GM19395 (cell line): ENCODE results near the gene TPO.
"Not testable (repeated sequence)": the region's sequence is repeated elsewhere in the genome, so short reads cannot be mapped to it uniquely, and the experiment has no call there.

Experiments used
- ATAC-seq: cut with Tn5 transposase; IDR thresholded peaks from one replicate; pipeline ENCODE4 v1.9.1; 2021; ENCODE audit warnings: mild to moderate bottlenecking, moderate library complexity; ENCODE audit not compliant: unreplicated experiment

The TPO gene

DNA sequence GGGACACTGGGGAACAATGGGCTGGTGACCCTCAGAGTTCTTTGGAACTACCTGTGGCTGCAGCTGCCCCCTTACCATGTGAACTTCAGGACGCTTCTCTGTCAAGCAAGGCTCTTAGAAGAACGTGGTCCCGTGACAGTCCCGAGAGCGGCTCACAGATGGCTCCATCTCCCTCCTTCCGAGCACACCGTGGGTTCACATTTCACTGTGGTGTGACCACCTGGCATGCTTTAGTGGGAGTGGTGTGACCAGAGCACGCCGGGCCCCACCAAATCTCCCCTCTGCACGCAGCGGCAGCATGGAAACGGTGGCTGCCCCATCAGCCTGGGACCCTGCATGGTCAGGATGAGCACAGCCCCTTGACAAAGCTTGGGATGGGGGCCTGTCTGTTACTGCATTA, 9.7 kb upstream of the TPO start:
- no peak for ATAC-seq

DNA sequence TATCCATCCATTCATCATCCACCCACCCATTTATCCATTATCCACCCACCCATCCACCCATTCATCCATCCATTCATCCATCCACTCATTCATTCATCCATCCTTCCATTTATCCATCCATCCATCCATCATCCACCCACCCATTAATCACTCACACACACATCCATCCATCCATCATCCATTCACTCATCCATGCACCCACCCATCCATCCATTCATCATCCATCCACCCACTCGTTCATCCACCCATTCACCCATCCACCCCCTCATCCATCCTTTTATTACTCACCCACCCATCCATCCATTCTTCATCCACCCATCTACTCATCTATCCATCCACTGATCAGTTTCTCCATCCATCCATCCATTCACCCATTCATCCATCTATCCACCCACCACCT, 8.1 kb upstream of the TPO start:
- ATAC-seq, result no peak

DNA sequence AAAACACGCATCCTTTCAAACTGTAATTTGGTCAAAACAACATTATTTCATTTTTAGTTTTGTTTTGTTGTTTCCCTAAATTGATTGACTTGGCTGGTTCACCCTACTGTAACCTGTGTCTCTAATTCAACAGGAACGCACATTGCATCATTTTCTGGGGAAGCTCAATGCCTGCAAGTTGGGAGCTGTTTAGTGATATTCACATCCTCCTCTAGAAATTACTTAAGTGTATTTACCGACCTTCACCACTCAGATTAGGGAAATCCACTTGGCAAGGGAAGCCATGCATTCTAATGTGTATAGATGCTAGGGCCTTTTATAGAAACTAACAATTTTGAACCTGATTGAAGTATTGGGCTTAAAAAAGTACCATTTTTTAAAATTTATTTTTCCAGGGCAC, 7.3 kb upstream of the TPO start:
- no peak for ATAC-seq

DNA sequence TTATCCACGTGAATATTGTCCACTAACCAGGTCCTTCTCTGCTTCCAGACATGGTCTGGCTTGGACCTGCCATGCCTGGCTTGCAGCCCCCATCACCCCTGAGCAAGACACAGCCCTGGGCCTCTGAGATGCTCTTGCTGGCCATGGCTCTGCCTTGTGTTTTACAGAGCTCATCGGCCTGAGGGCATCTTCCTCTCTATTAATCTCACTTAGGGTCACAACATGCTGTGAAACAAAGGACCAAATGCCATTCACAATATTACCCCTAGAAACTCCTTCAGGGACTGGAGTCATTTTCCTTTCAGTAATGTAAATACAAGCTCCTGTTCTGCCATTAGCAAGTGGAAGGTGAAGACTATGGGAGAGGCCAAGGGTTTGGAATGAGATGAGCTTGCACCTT, 6.8 kb upstream of the TPO start:
- ATAC-seq, result no peak

DNA sequence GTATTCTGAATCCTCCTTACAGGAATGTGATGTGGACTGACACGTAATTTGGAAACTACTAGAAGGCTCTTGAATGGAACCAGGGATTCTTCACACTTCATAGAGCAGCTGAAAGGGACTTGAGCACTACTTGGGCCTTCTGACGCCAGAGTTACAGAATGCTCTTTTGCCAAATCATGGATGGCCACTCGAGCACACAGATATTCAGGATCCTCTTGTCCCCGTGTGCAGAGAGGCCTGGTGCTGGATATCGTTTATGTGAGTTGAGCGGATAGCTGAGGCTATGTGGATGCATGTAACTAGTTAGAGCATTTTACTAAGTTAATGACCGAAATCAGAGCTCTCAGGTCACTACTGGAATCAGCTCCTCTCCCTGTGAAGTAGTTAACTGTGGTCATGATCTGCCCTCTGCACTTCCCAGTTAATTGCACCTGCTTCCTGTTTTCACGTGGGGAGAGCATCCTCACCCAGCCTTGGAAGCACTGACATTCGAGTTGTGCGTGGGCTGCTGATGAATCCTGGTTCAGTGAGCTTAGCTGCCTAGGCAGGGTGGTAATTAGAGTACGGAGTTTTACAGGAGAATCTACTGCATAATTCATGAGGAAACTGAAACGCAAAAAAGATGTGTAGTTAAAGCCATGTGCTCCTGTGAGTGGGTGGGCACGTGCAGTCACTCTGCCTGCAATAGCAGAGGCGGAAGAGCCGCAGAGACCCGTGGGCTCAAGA, 5.2 kb upstream of the TPO start:
- no peak for ATAC-seq

DNA sequence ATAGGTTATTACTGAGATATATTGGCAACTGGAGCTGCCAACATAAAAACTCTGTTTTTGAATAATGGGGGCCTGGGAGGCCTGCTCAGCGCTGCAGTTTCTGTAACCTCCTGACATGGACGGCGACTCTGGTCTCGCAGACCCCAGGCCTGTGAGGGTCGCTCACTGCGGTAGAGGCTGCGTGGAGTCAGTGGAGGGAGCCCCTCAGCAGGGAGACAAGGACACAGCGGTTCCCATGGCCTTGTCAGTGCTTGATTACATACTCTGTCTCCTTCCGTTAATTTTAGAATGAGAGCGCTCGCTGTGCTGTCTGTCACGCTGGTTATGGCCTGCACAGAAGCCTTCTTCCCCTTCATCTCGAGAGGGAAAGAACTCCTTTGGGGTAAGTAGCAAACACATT, 858 bp downstream of the TPO start:
- ATAC-seq, result no peak

DNA sequence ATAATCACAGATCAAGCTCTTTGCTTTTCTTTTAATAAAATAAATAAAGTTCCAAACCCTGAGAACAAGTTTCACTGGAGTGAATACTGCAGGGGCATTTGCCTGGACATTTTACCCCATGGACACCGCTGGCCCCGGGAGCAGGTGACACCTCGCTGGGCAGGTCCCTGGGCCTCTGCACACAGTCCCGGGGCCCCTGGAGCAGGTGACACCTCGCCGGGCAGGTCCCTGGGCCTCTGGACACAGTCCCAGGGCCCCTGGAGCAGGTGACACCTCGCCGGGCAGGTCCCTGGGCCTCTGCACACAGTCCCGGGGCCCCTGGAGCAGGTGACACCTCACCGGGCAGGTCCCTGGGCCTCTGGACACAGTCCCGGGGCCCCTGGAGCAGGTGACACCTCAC, 1.6 kb downstream of the TPO start:
- not testable (repeated sequence) for ATAC-seq

DNA sequence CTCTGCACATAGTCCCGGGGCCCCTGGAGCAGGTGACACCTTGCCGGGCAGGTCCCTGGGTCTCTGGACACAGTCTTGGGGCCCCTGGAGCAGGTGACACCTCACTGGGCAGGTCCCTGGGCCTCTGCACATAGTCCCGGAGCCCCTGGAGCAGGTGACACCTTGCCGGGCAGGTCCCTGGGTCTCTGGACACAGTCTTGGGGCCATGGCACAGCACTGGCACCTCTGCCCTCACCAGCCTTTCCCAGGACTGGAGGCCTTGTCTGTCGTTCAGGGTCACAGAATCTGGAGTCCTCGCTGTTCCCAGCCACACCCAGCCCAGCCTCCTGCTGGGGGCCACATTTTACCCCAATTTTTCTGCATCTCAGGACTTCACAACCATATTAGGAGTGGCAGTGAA, 2.2 kb downstream of the TPO start:
- no peak for ATAC-seq

DNA sequence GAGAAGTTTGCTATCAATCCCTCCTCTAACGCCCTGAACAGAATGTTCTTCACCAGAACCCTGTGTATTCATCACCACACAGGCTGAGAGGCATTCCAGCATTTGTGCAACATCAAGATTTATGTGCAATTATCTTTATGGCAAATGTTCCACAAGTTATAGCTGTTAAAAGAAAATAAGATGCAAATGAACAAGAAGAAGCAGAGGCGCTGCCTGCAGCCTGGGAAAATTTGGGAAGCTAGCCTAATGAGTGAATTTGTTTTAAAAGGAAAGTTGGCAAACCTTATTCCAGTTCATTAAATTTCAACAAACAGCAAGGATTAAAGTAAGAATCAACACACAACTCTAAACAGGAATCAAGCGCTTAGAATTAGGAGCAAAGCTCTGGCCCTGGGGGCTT, 5.3 kb downstream of the TPO start:
- no peak for ATAC-seq

DNA sequence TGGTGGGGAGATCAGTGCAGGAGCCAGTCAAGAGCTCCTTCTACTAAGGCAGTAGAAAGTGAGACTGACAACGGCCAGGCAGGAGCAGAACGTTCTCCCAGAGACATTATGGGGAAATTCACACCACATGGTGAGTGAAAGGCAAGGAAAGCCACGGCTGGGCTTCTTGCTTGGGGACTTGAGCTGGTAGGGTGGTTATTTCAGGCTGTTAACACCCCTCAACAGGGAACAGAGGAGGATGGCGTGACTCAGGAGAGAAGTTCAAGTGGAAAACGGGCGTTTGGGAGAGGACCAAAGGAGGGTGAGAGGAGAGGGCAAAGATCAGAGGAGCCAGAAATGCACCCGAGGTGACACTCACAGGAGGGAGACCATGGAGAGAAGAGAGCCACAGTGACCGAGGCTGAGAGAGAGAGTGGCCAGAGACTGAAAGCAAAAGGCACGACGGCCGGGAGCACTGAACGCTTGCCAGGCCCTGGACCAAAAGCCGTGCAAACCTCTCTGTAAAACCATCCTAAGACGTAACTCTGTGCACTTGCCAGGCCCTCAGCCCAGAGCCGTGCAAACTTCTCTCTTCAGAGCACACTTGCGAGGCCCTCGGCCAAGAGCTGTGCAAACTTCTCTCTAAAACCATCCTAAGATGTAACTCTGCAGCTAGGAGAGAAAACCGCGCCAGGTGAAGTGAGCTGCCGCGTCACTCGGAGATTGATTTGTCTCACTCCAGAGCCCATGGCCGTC, 7.7 kb downstream of the TPO start:
- no peak for ATAC-seq

DNA sequence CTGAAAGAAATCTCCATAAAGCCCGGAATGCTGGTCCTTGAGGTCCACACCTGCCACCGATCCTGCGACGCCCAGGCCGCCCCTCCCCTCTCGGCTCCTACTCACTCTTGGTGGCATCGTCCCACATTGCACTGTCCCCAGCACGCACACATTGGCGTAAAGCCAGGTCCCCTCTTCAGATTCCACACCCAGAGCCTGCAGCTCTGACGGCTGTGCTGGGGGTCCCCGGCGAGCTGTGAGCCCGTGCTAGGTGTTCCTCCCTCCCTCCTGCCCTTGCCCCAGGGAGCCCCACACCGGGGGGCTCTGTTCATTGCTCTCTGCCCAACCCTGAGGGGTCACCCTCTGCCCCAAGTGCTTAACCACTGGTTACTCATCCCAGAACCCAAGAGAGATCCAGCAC, 8.5 kb downstream of the TPO start:
- no peak for ATAC-seq

DNA sequence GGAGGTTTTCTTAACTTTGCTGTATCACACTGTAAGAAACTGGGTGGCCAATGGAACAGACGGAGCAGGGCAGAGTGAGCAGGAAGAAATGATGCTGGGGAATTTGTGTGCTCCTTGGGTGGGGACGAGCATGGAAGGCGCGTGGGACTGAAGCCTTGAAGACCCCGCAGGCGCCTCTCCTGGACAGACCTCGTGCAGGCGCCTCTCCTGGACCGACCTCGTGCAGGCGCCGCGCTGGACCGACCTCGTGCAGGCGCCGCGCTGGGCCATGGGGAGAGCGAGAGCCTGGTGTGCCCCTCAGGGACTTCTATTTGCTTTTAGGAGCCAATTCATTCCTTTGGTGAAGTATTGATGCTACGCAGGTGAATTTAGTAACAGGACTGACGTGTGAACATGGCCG, 8.9 kb downstream of the TPO start:
- ATAC-seq, result no peak

DNA sequence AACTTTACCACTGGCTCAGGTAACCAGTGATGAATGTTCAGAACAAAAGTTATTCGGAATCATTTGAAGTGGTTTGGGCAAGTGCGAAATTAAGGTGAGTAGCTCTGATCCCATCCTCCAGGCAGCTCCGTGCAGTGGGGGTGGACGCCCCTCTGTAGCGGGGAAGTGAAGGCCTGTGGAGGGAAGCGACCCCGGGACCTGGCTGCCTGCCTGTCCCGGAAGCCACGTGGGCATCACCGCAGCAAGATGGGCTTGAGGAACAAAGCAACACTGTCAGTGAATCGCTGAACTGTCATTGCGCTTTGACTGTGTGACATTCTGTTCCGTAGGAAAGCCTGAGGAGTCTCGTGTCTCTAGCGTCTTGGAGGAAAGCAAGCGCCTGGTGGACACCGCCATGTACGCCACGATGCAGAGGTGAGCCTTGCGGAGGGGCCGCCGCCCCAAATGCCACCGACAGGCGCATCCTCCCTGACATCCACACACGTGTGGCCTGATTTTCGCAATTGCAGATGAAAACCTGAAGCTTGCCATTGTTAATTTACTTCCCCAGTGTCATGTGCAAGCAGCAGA, 9.5 kb downstream of the TPO start:
- no peak for ATAC-seq

DNA sequence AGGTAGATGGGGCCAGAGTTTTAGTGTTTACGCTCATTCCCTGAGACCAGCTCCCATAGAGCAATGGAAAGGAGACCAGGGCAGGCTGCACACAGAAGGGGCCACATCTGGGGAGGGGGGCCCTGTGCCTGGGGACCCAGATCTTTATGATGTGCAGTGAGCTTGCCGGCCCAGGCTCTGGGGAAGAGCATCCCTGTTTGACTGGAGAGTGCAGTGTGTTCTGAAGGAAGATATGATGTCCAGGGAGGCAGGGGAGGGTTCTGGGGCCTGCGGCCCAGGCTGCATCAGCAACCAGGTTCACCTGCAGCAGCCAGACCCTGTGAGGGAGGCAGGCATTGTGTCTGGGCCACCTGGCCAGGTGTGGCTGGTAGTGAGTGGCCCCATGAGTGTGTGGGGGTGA, 13.8 kb downstream of the TPO start:
- no peak for ATAC-seq

DNA sequence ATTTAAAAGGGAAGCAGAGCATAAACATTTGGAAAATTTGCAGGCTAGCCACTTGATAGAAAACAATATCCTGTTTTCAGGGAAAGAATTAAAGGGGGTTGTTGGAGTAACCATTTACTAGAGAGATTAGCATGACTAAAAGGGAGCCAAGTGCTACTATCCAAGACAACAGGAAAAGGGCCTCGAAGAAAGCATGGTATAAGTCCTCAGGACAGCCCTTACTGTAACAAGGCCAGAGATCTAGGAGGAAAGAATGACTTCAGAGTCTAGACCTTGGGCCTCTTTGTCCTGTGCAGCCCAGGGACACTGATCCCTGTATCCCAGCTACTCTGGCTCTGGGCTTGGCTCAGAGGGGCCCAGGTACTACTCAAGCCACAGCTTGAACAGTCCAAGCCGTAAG, 16.6 kb downstream of the TPO start:
- ATAC-seq, result no peak

DNA sequence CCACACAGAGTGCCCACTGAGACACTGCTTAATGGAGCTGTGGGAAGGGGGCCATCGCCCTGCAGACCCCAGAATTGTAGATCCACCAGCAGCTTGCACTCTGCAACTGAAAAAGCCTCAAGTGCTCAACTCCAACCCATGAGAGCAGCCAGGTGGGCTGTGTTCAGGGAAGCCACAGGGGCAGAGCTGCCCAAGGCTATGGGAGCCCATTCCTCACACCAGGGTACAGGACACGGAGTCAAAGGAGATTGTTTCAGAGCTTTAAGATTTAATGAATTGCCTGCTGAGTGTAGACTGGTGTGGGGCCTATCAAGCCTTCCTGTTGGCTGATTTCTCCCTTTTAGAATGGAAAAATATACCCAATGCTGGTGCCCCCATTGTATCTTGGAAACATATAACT, 17.2 kb downstream of the TPO start:
- no peak for ATAC-seq

DNA sequence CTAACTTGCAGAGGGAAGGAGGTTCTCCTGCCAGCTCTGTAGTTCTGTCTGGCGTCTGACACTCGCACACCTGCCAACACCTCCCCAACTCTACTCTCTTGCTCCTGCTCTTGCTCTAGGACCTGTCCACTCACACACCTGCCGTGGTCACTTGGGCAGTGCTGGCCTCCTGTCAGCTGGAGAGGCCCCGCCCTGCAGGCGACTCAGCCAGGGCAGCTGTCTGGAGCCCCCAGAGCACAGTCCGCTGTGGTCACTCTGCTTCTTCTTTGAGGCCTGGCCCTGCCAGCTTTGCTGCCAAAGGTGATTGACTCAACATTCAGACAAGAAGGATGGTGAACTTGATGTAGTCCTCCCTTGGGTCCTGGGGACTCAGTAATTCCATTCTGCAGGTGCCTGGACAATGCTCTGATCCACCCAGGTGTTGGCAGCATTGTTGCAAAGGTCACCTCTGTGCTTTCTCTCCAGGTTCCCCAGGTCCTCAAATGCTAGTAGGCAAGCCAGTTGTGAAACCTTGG, 18.7 kb downstream of the TPO start:
- ATAC-seq, result no peak

DNA sequence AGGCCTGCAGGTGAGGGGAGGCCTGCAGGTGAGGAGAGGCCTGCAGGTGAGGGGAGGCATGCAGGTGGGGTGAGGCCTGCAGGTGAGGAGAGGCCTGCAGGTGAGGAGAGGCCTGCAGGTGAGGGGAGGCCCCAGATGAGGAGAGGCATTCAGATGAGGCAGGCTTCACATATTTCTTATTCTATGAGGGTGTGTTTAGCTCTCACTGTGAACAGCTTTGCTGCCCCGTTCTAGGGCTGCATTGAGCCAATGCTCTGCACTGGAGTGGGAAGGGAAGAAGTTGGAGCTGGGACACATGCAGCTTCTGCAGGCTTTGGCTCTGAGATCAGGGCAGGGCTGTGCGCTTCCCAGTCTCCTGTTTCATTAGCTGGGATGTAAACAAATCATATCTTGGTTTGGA, 19.5 kb downstream of the TPO start:
- ATAC-seq, result no peak

DNA sequence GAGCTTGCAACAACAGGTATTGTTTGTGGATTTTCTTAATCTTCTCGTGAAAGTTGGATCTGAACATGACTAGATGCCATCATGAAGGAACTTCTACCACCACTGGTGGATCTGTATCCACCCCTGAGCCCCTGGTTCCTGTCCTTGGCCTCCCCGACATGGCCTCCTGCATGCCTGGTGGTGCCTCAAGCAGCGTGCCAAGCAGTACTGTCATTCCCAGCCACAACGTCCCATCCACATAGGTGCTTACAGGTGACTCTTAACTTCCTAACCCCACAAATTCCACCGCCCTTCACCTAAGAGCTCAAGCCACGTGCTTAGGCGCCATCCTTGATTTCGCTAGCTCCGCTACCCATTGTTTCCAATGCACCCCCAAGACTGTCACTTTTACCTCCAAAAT, 23.1 kb downstream of the TPO start:
- no peak for ATAC-seq

DNA sequence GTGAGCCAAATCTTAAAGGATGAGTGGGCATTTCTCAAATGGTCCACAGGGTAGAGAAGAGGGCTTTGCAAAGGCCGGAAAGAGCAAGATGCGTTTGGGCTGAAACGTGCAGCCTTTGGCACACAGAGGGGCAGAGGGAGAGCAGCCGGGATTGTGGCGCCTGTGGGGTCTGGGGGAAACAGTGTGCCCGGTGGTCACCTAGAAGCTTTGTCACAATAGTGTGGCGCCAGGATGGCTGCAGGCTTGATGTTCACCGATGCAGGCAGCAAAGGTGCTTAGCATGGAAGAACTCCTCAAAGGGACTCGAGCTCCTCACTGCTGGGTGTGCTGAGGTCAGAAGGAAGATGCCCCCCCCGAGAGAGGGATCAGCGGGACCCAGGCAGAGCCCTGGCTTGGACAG, 23.8 kb downstream of the TPO start:
- ATAC-seq, result no peak

DNA sequence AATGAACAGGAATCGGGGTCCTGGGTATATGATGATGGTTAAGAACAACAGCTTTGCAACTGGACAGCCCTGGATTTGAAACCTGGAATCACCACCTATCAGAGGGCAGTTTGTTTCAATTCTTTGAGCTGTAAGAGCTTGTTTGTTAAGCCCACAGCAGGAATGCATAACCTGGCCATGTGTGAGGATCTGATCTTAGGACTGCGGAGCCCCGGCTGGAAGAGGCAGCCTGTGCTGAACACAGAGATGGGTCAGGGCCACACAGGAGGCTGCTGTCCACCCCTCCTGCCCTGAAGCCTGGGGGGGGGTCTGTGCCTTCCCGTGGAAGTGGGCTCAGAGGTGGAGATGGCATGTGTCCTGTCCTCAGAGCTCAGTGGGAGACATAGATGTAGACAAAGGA, 24.3 kb downstream of the TPO start:
- no peak for ATAC-seq

DNA sequence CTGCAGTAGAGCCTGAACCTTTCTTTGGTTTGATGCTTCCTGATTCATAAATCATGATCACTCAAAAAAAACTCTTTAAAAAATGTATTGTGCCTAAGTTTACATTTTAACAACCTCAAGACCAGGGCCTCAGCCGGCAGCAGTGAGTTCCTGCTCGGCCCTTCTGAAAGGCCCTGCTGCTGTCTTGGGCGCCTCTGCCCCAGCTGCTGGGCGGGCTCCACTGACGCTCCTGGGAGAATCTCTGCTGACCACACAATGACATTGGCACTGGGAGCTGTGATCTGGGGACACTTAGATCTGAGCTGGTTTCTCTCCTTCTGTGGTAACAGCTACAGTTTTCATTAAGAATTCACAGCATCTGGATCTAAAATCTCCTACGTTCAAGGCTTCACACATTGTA, 25.7 kb downstream of the TPO start:
- ATAC-seq, result no peak
